CD4-positive, alpha-beta T cell treated with Interleukin-21 for 1 hour (primary cell): ENCODE measurements around the gene ANKRD13B.

Experiments
- DNase-seq: peaks from one replicate; pipeline ENCODE4 v3.0.0-alpha.2; 2020

Gene ANKRD13B

DNA sequence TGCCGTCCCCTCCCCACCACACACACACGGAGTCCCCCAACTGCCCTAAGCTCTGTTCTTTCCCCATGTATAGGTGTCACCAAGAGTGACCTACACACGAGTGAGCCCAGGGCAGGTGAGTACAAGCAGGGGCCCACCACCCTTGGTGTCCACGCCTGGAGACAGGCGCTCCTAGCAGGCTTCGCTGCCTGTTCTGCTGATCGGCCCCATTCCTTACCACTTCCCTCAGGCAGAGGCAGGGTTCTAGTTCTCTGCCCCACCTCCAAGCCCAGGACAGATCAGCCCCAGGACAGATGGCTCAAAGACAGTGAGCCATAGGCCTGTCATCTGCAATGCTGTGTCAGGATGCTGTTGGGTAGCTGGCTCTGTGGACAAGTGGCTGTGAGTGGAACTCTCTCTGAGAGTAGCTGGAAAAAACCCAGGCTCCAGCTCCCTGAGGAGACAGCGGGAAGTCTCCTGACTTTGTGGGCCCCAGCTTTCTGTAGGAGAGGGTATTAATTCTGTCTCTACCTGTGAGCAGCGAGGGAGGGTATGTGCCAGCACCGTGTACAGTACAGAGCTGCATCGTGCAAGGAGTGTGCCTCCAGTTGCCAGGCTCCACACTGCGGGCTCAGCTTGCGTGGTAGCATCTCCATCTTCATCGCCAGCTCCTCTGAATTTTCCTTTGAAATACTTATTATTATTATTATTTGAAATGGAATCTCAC, 23.5 kb upstream of the ANKRD13B start:
- DNase-seq: no peak

- DNase-seq: no peak
Measured at GRCh38 chr17:29570521-29570920, 22.4 kb upstream of the ANKRD13B start.

DNA sequence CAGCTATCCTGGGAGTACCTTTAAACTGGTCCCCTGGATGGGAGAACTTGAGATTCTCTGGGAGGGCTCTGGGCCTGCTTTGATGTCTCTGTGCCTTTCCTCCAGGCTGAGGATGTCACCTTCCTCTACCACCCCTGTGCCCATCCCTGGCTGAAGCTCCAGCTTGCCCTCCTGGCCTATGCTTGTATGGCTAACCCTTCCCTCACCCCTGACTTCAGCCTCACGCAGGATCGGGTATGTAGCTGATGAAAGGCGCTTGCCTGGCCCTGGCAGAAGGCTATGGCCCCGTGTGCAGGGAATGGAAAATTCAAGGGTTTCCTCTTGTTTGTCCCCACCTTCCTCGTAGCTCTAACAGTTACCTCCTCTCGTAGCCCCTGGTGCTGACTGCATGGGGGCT, 21.4 kb upstream of the ANKRD13B start:
- DNase-seq: no peak

DNA sequence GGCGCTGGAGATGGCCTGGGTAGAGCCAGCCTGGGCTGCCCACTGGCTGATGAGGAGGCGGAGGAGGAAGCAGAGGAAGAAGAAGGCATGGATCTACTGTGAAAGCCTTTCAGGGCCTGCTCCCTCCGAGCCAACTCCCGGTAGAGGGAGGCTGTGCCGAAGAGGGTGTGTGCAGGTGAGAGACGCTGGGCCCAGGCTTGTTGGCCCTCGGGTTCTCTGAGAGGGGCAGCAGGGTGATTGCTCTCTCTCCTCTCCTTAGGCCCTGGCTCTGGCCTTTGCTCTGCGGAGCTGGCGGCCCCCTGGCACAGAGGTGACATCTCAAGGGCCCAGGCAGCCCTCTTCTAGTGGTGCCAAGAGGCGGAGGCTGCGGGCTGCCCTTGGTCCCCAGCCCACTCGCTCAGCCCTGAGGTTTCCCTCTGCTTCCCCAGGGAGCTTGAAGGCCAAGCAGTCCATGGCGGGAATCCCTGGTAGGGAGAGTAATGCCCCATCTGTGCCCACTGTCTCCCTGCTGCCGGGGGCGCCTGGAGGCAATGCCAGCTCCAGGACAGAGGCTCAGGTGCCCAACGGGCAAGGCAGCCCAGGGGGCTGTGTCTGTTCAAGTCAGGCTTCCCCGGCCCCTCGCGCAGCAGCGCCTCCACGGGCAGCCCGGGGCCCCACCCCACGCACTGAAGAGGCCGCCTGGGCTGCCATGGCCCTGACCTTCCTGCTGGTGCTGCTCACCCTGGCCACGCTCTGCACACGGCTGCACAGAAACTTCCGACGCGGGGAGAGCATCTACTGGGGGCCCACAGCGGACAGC, 20.9 kb upstream of the ANKRD13B start:
- no peak for DNase-seq

DNA sequence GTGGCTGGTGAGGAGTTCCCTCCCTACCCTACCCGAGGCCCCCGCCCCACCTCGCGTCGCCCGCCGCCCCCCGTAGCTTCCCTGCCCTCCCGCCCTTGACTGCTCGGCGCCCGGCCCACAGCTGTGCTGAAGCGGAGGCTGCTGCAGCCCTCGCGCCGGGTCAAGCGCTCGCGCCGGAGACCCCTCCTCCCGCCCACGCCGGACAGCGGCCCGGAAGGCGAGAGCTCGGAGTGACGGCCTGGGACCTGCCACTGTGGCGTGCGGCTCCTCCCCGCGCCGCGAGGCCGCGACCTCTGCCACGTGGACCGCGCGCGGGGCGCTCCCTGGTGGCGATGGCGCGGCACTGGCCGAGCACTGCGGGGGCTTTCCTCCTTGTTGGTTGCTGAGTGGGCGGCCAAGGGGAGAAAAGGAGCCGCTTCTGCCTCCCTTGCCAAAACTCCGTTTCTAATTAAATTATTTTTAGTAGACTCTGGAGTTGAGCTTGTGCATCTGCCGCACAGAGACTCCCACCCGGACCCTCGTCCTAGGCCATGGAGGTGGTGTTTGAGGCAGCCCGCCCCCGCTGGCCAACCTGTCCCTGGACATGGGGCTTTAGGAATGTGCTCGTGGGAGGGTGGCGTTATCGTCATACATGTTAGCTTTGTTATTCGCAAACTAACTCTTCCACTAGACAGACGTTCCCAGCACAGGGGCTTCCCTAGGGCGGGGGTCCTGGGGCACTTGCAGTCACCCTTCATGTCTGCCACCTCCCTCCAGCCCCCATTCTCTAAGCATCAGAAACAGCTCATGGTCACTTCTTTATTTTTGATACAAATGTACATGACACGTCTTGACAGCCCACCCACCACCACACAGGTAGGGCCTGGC, 20.0 kb upstream of the ANKRD13B start:
- peak; percentile 51 for DNase-seq

DNA sequence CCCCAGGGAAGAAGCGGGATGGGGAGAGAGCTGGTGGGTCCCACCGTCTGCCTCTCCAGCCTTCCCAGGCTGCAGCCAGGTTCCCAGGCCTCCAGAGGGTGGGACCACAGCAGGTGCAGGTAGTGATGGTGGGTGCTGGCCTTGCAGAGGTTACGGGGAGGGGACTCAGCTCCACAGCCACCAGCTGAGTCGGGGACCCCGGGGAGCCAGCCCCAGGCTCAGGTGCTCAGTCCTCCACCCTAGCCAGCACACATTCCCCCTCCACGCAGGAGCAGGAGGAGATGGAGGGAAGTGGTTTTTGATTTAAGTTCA, 19.4 kb upstream of the ANKRD13B start:
- no peak for DNase-seq

DNA sequence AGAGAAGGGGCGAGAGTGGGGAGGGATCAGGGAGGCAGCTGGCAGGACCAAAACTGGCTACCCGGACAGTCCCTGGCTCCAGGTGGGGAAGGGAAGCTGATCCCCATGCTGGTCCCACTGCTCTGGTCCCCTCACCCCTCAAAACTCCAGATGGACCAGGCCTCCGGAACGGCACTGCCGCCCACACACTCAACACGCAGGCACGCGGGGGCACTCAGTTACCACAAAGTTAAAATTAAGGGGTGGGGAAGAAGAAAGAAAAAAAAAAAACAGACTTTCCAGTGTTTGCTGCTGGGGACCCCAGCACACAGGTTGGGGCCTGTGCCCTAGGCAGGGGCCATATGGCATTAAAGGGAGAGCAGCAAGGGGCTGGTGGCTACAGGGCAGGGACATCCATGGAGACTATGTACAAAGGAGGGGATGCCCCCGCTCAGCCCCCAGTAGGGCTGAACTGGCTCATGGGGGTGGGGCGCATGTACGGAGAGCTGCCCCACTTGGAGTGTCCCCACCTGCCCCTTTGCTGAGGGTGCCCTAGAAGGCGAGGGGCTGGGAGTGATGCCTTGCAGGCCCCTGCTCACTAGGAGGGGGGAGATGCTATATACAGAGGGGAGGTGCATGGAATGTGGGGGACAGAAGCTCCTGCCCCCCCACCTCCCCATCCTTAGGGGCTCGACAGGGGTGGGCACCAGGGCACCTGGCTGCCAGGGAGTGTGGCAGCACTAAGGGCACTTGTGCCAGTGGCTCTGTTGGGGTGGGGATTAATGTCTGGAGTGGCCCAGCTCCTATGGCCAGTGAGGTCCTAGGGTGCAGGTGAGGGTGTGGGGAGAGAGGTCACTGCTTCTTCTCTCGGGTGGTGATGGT, 18.8 kb upstream of the ANKRD13B start:
- no peak for DNase-seq

DNA sequence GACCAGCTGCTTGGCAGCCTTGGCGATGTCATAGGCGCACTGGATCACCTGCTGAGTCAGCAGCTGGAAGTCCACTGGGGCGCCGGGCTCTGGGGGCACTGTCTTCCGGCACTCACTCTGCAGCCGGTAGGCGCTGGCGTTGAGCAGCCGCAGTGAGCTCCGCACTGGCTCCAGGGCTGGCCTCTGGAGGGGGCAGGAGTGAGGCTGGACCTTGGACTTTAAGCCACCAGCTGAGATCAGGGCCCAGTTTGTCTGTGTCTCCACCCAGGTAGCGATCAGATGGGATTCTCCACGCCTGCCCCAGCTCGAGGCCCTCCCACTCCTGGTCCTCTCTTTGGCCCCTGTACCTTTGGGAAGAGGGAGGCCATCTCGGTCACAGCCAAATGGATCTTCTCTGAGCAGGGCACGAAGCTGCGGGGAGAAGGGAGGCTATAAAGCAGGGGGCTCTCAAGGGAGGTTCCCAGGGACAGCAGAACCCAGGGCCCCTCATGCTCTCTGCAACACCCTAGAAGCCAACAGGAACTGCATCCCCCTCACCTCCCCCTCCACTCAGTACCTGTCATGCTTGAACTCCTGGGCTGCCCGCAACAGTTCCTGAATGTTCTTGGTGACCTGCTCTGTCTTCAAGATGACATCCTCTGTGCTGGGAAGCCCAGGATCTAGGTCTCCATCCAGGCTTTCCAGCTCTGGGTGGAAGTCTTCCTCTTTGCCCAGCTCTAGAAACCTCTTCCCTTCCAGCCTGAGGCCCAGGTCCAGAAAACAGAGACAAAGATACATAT, 18.0 kb upstream of the ANKRD13B start:
- DNase-seq: no peak

DNA sequence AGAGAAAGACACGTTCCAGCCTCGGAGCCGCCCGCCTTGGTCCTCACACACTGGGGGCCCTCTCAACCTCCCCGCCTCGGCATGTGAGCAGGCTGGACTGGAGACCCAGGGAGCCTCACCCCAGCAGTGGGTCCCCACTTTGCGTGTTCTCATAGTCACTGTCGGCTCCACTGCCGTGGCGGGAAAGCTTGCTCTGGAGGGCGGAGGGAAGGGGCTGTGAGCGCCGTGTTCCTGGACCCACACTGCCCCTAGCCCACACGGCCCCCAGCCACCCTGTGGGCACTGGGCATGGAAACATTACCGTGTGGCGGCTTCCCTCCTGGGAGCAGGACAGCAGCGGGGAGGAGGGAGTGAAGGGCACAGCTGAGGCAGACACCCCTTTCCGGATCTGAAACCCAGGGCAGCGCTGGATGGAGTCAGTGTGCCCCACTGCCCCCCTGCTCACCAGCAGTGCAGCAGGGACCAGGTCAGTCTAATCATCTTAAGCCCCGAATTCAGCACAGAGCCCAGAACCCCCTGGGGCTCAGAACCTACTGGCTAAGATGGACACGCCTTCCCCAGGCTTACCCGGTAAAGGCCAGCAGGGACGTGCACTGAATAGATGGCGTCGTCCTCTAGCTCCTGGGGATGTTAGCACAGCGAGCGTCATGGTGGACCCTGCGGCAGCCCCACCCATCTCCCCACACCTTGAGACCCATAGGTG, 17.3 kb upstream of the ANKRD13B start:
- DNase-seq: no peak

- no peak for DNase-seq
Measured at GRCh38 chr17:29576214-29577000, 16.5 kb upstream of the ANKRD13B start.

DNA sequence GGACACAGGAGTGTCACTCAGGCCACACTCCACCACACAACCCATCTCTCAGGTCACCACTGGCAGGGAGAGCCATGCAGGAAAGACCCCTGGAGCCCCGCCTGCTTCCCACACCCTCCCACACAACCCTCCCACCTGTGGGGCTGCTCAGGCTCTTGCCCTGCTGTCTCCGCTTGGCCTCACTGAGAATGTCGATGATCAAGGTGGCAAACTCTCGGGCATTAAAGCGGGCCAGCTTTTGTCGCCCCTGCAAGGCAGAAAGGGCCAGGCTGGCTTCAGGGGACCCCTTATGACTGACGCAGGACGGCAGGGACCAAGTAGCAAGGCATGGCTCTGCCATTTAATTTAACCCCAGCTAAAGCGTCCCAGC, 15.9 kb upstream of the ANKRD13B start:
- DNase-seq: no peak

GRCh38 chr17:29577385-29578211, 15.3 kb upstream of the ANKRD13B start:
- no peak for DNase-seq

- DNase-seq: no peak
Measured at GRCh38 chr17:29578626-29579485, 14.1 kb upstream of the ANKRD13B start.

DNA sequence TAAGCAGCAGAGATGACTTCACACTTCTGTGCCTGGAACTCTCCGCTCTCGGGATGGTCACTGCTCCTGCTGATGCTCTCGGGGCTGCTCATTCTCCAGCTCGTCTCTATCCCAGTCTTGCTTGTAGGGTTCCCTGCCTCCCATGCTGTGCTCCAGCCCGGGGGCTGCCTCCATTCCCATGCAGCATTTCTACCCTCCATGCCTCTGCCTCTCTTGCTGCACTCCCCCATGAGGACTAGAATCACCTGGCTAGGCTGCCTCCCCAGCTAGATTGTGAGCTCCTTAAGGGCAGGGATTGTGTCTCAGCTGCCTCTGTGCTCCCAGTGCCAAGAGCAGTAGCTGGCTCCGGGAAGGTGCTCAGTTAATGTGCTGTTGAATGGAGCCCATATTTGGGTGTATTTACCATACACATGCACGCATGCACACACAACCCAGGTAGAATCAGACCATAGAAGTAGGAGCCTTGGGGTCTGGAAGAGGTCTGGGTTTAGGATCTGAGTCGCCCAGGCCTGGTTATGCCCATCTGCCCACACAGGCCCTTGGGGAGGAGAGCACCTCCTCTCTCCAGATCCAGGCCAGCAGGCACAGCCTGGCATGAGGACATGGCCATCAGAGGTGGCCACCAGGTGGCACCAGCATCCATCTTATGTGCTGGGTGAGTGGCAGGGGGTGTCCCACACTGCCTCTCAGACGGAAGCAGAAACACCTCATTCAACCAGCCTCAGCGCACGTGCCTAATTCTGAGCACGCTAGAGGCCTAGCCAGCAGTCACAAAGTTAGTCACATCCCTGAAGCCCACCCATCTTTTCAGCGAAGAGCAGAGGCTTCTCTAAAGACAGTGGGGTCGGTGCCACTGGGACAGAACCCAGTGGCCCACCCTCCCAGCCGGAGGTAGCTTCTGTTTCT, 12.8 kb upstream of the ANKRD13B start:
- peak; percentile 92 for DNase-seq

DNA sequence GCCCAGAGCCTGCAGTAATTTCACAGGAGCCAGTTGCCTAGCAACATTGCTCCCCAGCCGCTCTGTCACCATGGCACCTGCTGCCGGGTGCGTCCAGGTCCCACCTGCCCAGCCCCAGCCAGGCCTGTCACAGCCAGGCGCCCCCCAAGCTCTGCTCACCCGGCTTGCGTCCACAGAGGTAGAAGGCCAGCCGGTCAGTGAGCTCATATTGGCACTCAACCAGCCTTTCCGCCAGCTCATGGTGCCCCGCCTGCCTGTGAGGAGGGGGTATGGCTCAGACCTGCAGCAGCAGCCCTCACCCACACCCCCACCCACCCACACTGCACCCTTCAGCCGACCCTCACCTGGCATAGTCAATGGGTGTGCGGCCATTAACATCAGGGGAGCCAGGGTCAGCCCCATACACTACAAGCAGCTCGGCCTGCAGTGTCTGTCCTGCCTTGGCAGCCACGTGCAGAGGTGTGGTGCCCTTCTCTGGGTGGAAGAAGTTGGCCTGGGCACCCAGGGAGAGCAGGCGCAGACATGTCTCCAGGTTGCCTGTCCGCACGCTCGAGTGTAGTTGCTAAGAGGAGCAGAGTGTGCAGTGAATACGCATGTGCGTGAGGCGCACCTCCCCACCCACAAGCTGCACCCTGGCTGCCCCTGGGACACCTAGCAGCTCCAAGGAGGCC, 11.2 kb upstream of the ANKRD13B start:
- no peak for DNase-seq

DNA sequence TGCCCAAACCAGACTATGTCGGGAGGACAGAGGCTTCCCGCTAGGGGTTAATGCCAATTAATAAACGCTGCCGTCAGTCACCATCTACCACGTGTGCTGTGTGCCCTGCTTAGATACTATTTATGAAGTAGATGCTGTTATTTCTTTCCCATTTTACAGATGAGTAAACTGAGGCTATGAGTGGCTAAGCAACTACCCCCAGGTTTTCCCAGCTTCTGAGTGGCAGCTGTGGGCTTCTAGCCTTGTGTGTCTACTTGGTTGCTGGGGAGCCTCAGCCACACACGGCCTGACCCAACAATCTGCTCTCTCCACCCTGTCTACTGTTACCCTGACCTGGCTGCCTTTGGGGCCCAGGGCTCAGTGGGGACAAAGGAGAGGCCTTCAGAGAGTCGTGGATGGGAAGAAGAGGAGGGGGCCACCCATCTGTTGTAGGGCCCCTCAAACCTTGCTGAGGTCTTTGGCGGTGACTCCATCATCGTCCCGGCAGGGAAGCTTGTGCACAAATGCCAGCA, 10.6 kb upstream of the ANKRD13B start:
- DNase-seq: no peak

DNA sequence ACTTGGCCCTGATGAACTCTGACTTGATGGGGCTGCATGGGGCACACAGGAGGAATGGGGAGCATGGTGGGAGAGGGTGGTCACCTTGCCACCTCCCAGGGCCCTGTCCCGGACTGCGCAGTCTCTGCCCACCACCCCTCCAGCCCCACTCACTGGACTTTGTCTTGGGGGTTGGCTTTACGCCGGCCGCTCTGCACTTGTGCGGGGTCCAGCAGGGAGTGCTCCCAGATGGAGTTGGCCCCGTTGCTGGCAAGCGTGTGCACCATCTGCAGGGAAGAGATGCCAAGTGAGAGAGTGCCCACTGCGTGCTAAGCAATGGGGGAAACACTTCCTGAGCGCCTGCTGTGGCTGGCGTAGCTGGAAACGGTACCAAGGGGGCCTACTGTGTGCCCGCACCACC, 10.2 kb upstream of the ANKRD13B start:
- no peak for DNase-seq
